GM12864 (cell line): ENCODE data around the gene COL7A1.

ENCODE experiments used
- DNase-seq: peaks from one replicate; pipeline ENCODE4 v3.0.0-alpha.2; 2011; ENCODE audit warnings: low read depth
- H3K4me3 ChIP-seq: 2 replicates; pipeline ENCODE4 v1.5.1; 2011; ENCODE audit warnings: mild to moderate bottlenecking, low read depth, low read length, control low read depth
- TF ChIP-seq, protein P1 (sequence below): IDR thresholded peaks from 2 replicates; pipeline ENCODE4 v1.5.1; 2011; ENCODE audit warnings: low read depth, mild to moderate bottlenecking, moderate library complexity, low read length, control low read depth, inconsistent platforms; ENCODE audit errors: missing control alignments

COL7A1 gene

DNA sequence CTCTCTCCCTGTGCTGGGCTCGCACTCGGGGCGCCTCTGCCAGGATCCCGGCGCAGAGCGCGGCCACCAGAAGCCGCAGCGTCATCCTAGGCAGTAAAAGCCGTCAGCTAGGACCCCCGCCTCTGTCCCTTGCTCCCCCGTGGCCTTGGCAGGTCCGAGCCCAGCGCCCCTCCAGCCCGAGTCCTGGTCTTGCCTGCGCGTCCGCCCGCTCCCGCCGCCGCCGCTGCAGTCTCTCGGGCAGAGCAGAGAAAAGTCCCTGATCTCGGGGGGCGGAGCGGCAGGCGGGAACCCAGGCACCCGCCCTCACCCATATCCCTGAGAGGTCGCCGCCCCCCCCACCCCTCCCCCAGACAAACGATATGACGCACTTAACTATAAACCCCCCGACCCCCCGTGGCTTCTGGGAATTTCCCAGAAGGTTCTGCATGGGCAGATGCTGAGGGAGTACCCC lies at the start of gene COL7A1:
Gene COL7A1, minus strand, starts transcription at position 255 of the 451 bp plus-strand sequence. Its CDS starts 170 bp downstream, at position 85.
- DNase-seq = no peak
- H3K4me3 ChIP-seq = no peak within 1 kb of the TSS
- TF ChIP-seq, protein P1, sequence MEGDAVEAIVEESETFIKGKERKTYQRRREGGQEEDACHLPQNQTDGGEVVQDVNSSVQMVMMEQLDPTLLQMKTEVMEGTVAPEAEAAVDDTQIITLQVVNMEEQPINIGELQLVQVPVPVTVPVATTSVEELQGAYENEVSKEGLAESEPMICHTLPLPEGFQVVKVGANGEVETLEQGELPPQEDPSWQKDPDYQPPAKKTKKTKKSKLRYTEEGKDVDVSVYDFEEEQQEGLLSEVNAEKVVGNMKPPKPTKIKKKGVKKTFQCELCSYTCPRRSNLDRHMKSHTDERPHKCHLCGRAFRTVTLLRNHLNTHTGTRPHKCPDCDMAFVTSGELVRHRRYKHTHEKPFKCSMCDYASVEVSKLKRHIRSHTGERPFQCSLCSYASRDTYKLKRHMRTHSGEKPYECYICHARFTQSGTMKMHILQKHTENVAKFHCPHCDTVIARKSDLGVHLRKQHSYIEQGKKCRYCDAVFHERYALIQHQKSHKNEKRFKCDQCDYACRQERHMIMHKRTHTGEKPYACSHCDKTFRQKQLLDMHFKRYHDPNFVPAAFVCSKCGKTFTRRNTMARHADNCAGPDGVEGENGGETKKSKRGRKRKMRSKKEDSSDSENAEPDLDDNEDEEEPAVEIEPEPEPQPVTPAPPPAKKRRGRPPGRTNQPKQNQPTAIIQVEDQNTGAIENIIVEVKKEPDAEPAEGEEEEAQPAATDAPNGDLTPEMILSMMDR = no peak

DNA sequence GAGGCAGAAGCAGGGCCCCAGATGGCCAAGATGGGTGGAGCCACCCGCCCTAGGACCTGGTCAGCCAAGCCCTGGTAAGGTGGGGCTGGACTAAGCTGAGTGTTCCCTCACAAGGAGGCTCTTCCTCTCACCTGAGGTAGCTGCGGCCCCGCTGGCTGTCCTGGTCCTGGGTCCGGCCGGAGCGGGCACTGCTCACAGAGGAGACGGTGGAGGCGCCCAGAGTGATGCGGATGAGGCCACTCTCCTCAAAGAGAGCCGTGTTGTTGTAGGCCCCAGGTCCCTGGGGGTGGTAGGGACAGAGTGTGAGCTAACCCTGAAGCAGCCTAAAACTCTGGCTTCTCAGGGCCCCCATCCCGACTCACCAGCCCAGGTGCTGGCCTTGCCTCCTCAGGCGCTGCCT lies 47.5 kb upstream of the COL7A1 start:
- H3K4me3 ChIP-seq = no peak overlapping the region
- TF ChIP-seq, protein P1 = no peak
- no peak for DNase-seq

DNA sequence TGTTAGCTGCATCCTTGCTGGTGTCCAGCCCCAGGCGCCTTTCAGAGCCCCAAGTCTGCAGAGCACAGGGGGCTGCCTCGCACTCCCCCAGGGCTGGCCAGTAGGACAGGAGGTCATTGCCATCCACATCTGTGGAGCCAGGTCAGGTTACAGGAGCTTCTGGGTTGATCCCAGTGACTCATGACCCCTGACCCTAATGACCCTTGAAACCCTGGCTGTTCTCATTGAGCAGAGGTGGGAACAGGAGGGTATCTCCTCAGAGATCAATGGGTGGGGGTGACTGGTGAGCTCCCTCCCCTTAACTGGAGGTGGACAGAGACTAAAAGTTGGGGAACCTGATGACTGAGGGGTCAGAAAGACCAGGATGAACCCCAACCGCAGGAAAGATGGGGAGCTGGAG lies 46.3 kb upstream of the COL7A1 start:
- H3K4me3 ChIP-seq = no peak overlapping the region
- DNase-seq = no peak
- TF ChIP-seq, protein P1 = no peak

DNA sequence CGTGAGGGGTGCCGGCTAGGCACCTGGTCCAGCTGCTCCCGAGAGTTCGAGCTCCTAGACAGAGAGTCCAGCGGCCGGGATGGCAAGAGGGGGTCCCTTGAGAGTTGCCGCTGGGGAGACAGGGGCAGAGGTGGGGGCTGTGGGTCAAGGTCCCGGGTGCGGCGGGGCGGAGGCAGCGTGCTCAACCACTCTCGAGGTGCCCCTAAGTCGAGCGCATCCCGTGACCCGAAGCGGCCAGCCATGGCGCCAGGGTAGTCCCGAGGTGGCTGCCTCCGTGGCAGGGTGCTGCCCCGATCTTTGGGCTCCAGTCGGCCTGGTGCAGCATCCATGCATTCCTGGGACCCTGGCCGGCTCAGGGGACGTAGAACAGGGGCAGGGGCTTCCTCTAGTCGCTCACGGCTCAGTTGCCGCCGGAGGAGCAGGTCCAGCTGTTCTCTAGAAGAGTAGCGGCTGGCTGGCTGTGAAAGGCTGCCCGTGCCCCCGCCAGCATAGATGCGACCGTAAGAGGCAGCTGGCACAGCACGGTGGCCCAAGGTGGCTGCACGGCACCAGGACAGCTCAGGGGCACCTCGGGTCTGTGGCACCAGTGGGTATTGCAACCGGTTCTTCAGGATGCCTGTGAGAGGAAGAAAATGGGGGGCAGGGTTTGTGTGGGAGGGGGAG lies 44.9 kb upstream of the COL7A1 start:
- TF ChIP-seq, protein P1 = no peak
- H3K4me3 ChIP-seq = no peak overlapping the region
- DNase-seq = no peak

DNA sequence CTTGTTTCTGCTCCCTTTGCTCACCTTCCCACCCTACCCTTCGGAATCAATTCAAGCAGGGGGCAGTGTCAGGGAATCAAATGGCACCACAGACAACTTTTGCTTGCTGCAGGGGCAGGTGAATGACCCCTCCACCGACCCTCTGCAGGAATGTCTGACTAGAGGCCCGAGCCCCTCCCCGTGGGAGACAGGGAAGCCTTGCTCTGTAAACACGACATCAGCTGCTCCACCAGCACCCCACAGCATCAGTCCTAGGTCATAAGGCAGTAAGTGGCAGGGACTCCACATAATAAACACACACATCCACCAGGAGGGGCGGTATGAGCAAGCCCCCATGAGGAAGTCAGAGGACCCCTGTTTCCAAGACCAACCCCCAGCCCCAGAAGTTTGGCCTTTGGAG lies 42.2 kb upstream of the COL7A1 start:
- TF ChIP-seq, protein P1 = peak; percentile 10
- H3K4me3 ChIP-seq = no peak overlapping the region
- DNase-seq = no peak

DNA sequence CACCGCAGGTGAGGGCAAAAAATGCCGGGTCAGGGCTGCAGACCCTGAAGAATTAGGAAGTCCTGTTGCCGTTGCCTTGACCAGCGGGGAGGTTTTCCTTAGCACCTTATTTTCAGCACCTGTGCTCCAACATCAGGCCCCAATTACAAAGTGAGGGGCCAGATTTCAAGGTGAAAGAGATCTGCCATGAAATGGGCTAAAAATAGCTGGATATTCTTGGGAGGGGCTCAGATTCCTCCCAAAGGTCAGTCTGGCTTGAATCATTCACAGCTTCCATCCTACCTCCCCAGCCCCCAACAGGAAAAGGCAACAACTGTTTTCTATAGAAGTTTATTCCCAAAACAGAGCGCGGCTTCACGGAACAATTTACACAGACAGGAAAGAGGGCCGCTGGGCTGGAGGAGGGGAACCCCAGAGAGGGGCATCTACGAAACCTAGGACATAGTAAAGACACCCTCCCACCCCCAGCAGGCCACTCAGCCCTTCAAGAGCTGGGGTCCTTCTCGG lies 41.1 kb upstream of the COL7A1 start:
- H3K4me3 ChIP-seq = peak overlapping the region; percentile 87
- DNase-seq = no peak
- TF ChIP-seq, protein P1 = no peak
